Osteocyte (in vitro differentiated cells): Measurements from ENCODE around the gene G6PD. TPM values are rescaled to one million over a fixed set of nuclear protein-coding genes. Genes with fewer than 3 reads are reported as not detected.

Experiments
- DNase-seq: peaks from one replicate; pipeline ENCODE4 v3.0.0; 2021; ENCODE audit warnings: mixed read lengths; ENCODE audit not compliant: unreplicated experiment; ENCODE audit errors: extremely low spot score
- H3K27ac Mint-ChIP-seq: one replicate; pipeline ENCODE4 v1.8.0; 2021; ENCODE audit warnings: mild to moderate bottlenecking, mixed read lengths; ENCODE audit not compliant: unreplicated experiment
- H3K27me3 Mint-ChIP-seq: one replicate; pipeline ENCODE4 v1.8.0; 2021; ENCODE audit warnings: mixed read lengths; ENCODE audit not compliant: unreplicated experiment
- H3K36me3 Mint-ChIP-seq: one replicate; pipeline ENCODE4 v1.8.0; 2021; ENCODE audit warnings: mixed read lengths; ENCODE audit not compliant: unreplicated experiment
- H3K4me1 Mint-ChIP-seq: one replicate; pipeline ENCODE4 v1.8.0; 2021; ENCODE audit warnings: mixed read lengths; ENCODE audit not compliant: unreplicated experiment
- H3K4me3 Mint-ChIP-seq: one replicate; pipeline ENCODE4 v1.8.0; 2021; ENCODE audit warnings: mild to moderate bottlenecking, moderate library complexity, mixed read lengths; ENCODE audit not compliant: unreplicated experiment
- H3K9me3 Mint-ChIP-seq: one replicate; pipeline ENCODE4 v1.8.0; 2021; ENCODE audit warnings: mixed read lengths; ENCODE audit not compliant: unreplicated experiment
- total RNA-seq: library from RNA; stranded (reverse); gene quantifications from 2 replicates; pipeline ENCODE4 v1.2.1, GENCODE V29; 2021
- TF ChIP-seq, protein P1 (sequence below): fragments of 200-600 bp; sonication (generic); IDR thresholded peaks from 2 replicates; pipeline ENCODE4 v1.5.0; 2021; ENCODE audit warnings: antibody characterized with exemption, mild to moderate bottlenecking, moderate library complexity

Gene G6PD
- total RNA-seq, 1 donor from 2014 or later, result 108 TPM

DNA sequence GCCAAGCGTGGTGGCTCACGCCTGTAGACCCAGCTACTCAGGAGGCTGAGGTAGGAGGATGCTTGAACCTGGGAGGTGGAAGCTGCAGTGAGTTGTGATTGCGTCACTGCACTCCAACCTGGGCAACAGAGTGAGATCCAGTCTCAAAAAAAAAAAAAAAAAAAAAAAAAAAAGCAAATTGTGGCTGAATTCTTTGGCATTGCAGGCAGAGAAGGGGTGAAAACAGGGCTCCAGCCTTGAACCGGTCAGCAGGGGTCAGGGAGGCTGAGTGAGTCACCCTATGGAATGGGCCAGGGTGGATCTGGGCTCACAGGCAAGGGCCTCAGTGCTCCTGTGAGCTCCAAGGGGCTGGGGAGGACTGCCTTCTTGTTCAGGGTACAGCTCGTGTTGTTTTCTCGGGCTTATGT lies 17.4 kb downstream of the G6PD start:
- H3K9me3 Mint-ChIP-seq, result no peaks in the 10 kb centered on the region
- H3K4me3 Mint-ChIP-seq, result no peak overlapping the region
- TF ChIP-seq, protein P1, sequence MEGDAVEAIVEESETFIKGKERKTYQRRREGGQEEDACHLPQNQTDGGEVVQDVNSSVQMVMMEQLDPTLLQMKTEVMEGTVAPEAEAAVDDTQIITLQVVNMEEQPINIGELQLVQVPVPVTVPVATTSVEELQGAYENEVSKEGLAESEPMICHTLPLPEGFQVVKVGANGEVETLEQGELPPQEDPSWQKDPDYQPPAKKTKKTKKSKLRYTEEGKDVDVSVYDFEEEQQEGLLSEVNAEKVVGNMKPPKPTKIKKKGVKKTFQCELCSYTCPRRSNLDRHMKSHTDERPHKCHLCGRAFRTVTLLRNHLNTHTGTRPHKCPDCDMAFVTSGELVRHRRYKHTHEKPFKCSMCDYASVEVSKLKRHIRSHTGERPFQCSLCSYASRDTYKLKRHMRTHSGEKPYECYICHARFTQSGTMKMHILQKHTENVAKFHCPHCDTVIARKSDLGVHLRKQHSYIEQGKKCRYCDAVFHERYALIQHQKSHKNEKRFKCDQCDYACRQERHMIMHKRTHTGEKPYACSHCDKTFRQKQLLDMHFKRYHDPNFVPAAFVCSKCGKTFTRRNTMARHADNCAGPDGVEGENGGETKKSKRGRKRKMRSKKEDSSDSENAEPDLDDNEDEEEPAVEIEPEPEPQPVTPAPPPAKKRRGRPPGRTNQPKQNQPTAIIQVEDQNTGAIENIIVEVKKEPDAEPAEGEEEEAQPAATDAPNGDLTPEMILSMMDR, result no peak
- peaks cover 4% of the 10 kb centered on the region for H3K36me3 Mint-ChIP-seq
- DNase-seq, result no peak
- H3K4me1 Mint-ChIP-seq, result peaks cover 29% of the 10 kb centered on the region
- no peak overlapping the region for H3K27ac Mint-ChIP-seq
- no peaks in the 10 kb centered on the region for H3K27me3 Mint-ChIP-seq

DNA sequence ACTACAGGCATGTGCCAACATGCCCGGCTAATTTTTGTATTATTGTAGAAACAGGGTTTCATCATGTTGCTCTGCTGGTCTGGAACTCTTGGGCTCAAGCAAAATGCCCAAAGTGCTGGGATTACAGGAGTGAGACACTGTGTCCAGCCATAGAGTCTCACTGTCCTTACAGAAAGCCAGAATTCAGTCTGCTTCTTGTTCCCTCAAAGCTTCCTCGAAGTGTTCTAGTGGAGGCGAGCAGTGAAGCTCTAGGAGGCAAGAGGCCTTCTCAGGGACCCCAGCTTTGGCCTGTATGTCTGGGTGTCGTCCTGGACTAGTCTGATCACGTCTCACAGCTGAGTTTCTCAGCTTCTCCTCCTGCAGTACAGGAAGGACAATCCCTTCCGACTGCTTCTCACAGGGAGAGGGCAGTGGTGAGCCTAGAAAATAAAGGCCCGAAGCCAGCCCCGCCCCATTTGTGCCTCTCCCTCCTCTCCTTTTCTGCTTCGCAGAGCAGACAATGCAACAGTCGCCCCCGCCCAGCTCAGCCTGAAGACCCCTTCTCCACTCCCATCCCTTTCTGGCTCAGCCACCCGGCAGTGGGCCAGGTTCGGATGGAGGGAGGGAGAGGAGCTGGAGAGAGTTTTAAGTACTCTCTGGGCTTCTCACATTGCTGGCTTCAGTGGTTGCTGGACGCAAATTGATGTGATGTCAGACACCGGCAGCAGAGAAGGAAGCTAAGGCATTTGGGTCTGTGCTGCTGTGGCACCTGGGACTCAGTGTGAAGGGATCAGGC lies 19.6 kb downstream of the G6PD start:
- Mint-ChIP-seq H3K4me3 (peak overlapping the region; percentile 45), H3K27me3 (no peaks in the 10 kb centered on the region), H3K27ac (peak overlapping the region; percentile 84), H3K4me1 (peaks cover 27% of the 10 kb centered on the region), H3K36me3 (no peaks in the 10 kb centered on the region), H3K9me3 (no peaks in the 10 kb centered on the region)
- TF ChIP-seq, protein P1, result peak; percentile 62
- DNase-seq, result no peak

DNA sequence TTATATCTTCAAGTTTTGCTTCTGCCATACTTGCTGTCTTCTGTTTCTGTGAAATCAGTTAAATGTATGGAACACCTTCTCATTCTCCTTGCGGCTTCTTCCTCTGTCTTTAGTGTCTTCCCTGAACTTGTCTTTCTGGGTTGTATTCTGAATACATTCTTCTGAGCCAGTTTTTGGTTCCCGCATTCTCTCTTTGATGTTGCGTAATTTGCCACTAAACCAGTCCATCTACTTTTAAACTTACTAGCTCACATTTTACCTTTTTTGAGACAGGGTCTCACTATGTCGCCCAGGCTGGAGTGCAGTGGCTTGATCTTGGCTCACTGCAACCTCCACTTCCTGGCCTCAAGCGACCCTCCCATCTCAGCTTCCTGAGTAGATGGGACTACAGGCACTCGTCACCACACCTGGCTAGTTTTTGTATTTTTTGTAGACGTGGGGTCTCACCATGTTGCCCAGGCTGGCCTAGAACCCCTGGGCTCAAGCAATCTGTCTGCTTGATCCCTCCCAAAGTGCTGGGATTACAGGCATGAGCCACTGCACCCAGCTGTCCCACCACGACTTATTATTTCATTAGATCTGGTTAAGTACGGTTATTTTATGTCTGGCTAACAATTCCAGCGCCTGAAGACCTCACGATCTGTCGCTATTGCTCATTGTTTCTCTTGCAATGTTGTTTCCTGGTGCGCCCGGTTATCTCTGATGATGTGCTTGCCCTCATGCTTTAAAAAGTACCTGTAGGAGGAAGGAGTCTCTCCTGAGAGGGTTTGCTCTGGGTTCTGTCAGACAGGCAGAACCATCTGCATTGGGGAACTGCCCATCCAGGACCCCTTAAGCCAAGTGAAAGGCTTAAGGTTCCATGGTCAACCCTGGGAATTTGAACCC lies 20.8 kb downstream of the G6PD start:
- no peak overlapping the region for H3K27ac Mint-ChIP-seq
- TF ChIP-seq, protein P1, result no peak
- no peaks in the 10 kb centered on the region for H3K27me3 Mint-ChIP-seq
- peaks cover 19% of the 10 kb centered on the region for H3K4me1 Mint-ChIP-seq
- H3K36me3 Mint-ChIP-seq, result no peaks in the 10 kb centered on the region
- H3K4me3 Mint-ChIP-seq, result no peak overlapping the region
- DNase-seq, result no peak
- H3K9me3 Mint-ChIP-seq, result no peaks in the 10 kb centered on the region

DNA sequence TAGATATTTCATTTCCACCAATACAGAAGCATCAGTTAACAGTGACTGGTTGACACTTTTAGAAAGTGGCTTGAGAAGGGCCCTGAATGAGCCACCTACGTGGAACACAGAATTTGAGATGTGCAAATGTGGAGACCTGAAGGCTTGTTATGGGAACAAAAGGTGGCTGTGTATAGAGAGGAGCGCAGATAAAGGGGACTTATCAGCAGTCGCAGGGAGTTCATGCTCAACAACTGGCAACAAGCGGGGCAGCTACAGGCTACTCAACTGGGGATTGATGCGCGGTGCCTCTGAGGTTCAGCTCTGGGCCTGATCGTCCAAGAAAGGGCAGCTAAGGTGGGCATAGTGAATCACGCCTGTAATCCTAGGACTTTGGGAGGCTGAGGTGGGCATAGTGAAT lies 27.3 kb downstream of the G6PD start:
- H3K9me3 Mint-ChIP-seq, result no peaks in the 10 kb centered on the region
- H3K4me1 Mint-ChIP-seq, result peaks cover 11% of the 10 kb centered on the region
- no peak overlapping the region for H3K27ac Mint-ChIP-seq
- H3K4me3 Mint-ChIP-seq, result no peak overlapping the region
- H3K36me3 Mint-ChIP-seq, result no peaks in the 10 kb centered on the region
- DNase-seq, result no peak
- H3K27me3 Mint-ChIP-seq, result no peaks in the 10 kb centered on the region
- TF ChIP-seq, protein P1, result no peak
